ENCODE measurements around the gene MKI67. TPM values are rescaled to one million over a fixed set of nuclear protein-coding genes. Genes with fewer than 3 reads are reported as not detected.

The MKI67 gene
- total and polyA plus RNA-seq, 2 donors (not counting 1 experiment from before 2014, with no cell fraction given) = 0.36 to 0.47 TPM

GRCh38 chr10:128058106-128058749 is 68.0 kb downstream of the MKI67 start:
- Mint-ChIP-seq H3K4me1 (peaks cover 36% of the 10 kb centered on the region), H3K27ac (peak overlapping the region; percentile 67), H3K9me3 (ENCODE audit: insufficient read depth) (no peaks in the 10 kb centered on the region), H3K4me3 (no peak overlapping the region), H3K27me3 (no peaks in the 10 kb centered on the region)
- WGBS (ENCODE audit: insufficient coverage) = 91% methylated on average over 8 of the region's 9 CpGs
- Histone ChIP-seq H3K27ac (ENCODE audit: low read length in 2 of 2) (no peak overlapping the region), H3K9ac (ENCODE audit: low read length) (no peak overlapping the region), H3K4me1 (ENCODE audit: control insufficient read depth in 2 of 2, insufficient read depth in 2 of 2, low read length in 2 of 2) (peaks cover 15 to 32% of the 10 kb centered on the region in 2 donors), H3K9me3 (ENCODE audit: control extremely low read depth in 1 of 3, control insufficient read depth in 2 of 3, insufficient read depth in 1 of 3, low read length in 2 of 3) (no peaks in the 10 kb centered on the region), H3K27me3 (replicated peaks in 1 of 4; ENCODE audit: control extremely low read depth in 1 of 4, control insufficient read depth in 3 of 4, insufficient read depth in 4 of 4, low read length in 3 of 4) (no peaks in the 10 kb centered on the region), H3K4me3 (ENCODE audit: control extremely low read depth in 1 of 5, extremely low read depth in 1 of 5, insufficient read depth in 1 of 5, low read depth in 2 of 5, low read length in 4 of 5) (no peak overlapping the region), H3K4me2 (replicated peaks; ENCODE audit: low read depth, low read length, poor library complexity, severe bottlenecking) (no peak overlapping the region), H4K20me1 (ENCODE audit: control insufficient read depth, insufficient read depth, low read length, poor library complexity, severe bottlenecking) (no peaks in the 10 kb centered on the region), H3K36me3 (replicated peaks in 1 of 2; ENCODE audit: control extremely low read depth in 1 of 2, control insufficient read depth in 1 of 2, extremely low read depth in 1 of 2, insufficient read depth in 2 of 2, low read length in 1 of 2) (peaks cover 4 to 47% of the 10 kb centered on the region in 2 experiments), H3K79me2 (ENCODE audit: control insufficient read depth, insufficient read depth, low read length) (no peaks in the 10 kb centered on the region), H2AFZ (ENCODE audit: insufficient read depth, low read depth, low read length, poor library complexity, severe bottlenecking) (no peak overlapping the region)
- no peak for DNase-seq
- TF ChIP-seq CTCF (IDR thresholded peaks at IDR 0.05) (no peak), EZH2 (IDR thresholded peaks at IDR 0.05; ENCODE audit: borderline replicate concordance, insufficient read depth, low read depth, low read length, poor library complexity, severe bottlenecking) (no peak)
- intact Hi-C loops (cut with micrococcal nuclease) = no loop called here
- ChIA-PET CTCF (interaction anchor here (0.9 to 20.7 kb wide), 4 partner anchors 10 to 152 kb away, joined by 3 to 524 read pairs (median 8); no protein-coding TSS in a partner anchor), POLR2A (no interaction called here)
- ATAC-seq (ENCODE audit: low read depth) = no peak

DNA sequence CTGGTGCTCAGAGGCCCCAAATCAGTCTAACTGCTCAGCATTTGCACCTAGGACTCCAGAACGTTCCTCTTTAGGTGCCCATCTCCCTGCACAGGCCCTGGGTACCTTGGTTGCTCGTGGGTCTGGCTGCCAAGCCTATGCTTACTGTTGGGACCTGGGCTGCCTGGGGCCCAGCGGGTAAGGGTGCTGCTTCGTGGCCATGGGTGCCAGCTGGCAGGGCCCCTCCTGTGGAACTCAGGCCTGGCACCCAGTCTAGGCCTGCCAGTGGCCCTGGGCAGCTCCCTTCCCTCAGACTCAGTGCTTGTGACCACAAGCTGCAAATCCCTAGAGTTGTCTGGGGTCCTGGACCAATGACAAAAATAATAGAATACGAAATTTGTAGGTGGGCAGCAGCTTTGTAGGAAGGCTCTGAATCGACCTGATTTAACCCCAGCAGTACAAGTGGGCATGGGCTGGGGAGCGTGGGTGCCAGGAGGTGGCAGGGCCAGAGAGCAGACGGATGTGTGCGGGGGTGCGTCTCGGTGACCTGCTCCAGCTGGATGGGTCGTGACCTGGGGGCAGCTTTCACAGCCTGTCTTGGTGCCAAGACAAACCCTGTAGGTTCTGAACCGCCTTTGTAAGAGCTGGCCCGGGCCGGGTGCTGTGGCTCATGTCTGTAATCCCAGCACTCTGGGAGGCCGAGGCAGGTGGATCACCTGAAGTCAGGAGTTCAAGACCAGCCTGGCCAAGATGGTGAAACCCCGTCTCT is 69.7 kb downstream of the MKI67 start:
- no peaks in the 10 kb centered on the region for H3K9me3 Mint-ChIP-seq (ENCODE audit: insufficient read depth)
- Histone ChIP-seq H2AFZ (ENCODE audit: insufficient read depth, low read depth, low read length, poor library complexity, severe bottlenecking) (no peak overlapping the region), H3K27ac (ENCODE audit: low read length in 2 of 2) (no peak overlapping the region), H3K4me2 (replicated peaks; ENCODE audit: low read depth, low read length, poor library complexity, severe bottlenecking) (no peak overlapping the region), H3K27me3 (replicated peaks in 1 of 4; ENCODE audit: control extremely low read depth in 1 of 4, control insufficient read depth in 3 of 4, insufficient read depth in 4 of 4, low read length in 3 of 4) (no peaks in the 10 kb centered on the region), H3K36me3 (replicated peaks in 1 of 2; ENCODE audit: control extremely low read depth in 1 of 2, control insufficient read depth in 1 of 2, extremely low read depth in 1 of 2, insufficient read depth in 2 of 2, low read length in 1 of 2) (peaks cover 4 to 55% of the 10 kb centered on the region in 2 experiments), H3K9me3 (ENCODE audit: control extremely low read depth in 1 of 3, control insufficient read depth in 2 of 3, insufficient read depth in 1 of 3, low read length in 2 of 3) (no peaks in the 10 kb centered on the region), H3K4me1 (ENCODE audit: control insufficient read depth in 2 of 2, insufficient read depth in 2 of 2, low read length in 2 of 2) (peaks cover 0 to 16% of the 10 kb centered on the region in 2 donors), H4K20me1 (ENCODE audit: control insufficient read depth, insufficient read depth, low read length, poor library complexity, severe bottlenecking) (no peaks in the 10 kb centered on the region), H3K79me2 (ENCODE audit: control insufficient read depth, insufficient read depth, low read length) (peaks cover 7% of the 10 kb centered on the region), H3K4me3 (ENCODE audit: control extremely low read depth in 1 of 5, extremely low read depth in 1 of 5, insufficient read depth in 1 of 5, low read depth in 2 of 5, low read length in 4 of 5) (no peak overlapping the region), H3K9ac (ENCODE audit: low read length) (no peak overlapping the region)
- no peaks in the 10 kb centered on the region for H3K27me3 Mint-ChIP-seq
- H3K4me3 Mint-ChIP-seq = no peak overlapping the region
- intact Hi-C loops (cut with micrococcal nuclease) = no loop called here
- ATAC-seq (ENCODE audit: low read depth) (no peak), DNase-seq (no peak)
- ChIA-PET CTCF (interaction anchor here (1.4 to 20.7 kb wide), 2 partner anchors 11 to 18 kb away, joined by 5 to 524 read pairs; no protein-coding TSS in a partner anchor), POLR2A (interaction anchor here (0.7 kb wide), 1 partner anchor 8 kb away, joined by 4 read pairs; no protein-coding TSS in a partner anchor)
- H3K27ac Mint-ChIP-seq = no peak overlapping the region
- 97% methylated on average over 16 of the region's 17 CpGs for WGBS (ENCODE audit: insufficient coverage)
- TF ChIP-seq EZH2 (IDR thresholded peaks at IDR 0.05; ENCODE audit: borderline replicate concordance, insufficient read depth, low read depth, low read length, poor library complexity, severe bottlenecking) (no peak), CTCF (IDR thresholded peaks at IDR 0.05) (no peak)
- H3K4me1 Mint-ChIP-seq = peaks cover 22% of the 10 kb centered on the region

Measured in B cell (primary cell).